ENCODE measurements around the gene SLC24A4.
"Not testable (repeated sequence)": the region's sequence is repeated elsewhere in the genome, so short reads cannot be mapped to it uniquely, and the experiment has no call there.

The SLC24A4 gene

GRCh38 chr14:92369097-92369496, 46.1 kb downstream of the SLC24A4 start:
- DNase-seq (ENCODE audit: low read depth in 2 of 2) = no peak

GRCh38 chr14:92372230-92372629, 49.3 kb downstream of the SLC24A4 start:
- DNase-seq (ENCODE audit: low read depth in 2 of 2) = no peak

GRCh38 chr14:92373336-92373735, 50.4 kb downstream of the SLC24A4 start:
- no peak for DNase-seq (ENCODE audit: low read depth in 2 of 2)

- no peak for DNase-seq (ENCODE audit: low read depth in 2 of 2)
These were observed 57.2 kb downstream of the SLC24A4 start for GRCh38 chr14:92380131-92380530.

GRCh38 chr14:92380582-92380981, 57.6 kb downstream of the SLC24A4 start:
- no peak for DNase-seq (ENCODE audit: low read depth in 2 of 2)

GRCh38 chr14:92382677-92383076, 59.7 kb downstream of the SLC24A4 start:
- no peak for DNase-seq (ENCODE audit: low read depth in 2 of 2)

- DNase-seq (ENCODE audit: low read depth in 2 of 2) = no peak
These were observed 60.8 kb downstream of the SLC24A4 start for GRCh38 chr14:92383805-92384204.

- DNase-seq (ENCODE audit: low read depth in 2 of 2) = no peak
These were observed 61.6 kb downstream of the SLC24A4 start for GRCh38 chr14:92384461-92385133.

GRCh38 chr14:92385561-92385960, 62.6 kb downstream of the SLC24A4 start:
- DNase-seq (ENCODE audit: low read depth in 2 of 2) = no peak

GRCh38 chr14:92386165-92386564, 63.2 kb downstream of the SLC24A4 start:
- DNase-seq (ENCODE audit: low read depth in 2 of 2) = no peak

- no peak for DNase-seq (ENCODE audit: low read depth in 2 of 2)
These were observed 63.7 kb downstream of the SLC24A4 start for GRCh38 chr14:92386637-92387036.

- DNase-seq (ENCODE audit: low read depth in 2 of 2) = no peak
These were observed 64.6 kb downstream of the SLC24A4 start for GRCh38 chr14:92387578-92387977.

- no peak for DNase-seq (ENCODE audit: low read depth in 2 of 2)
These were observed 66.7 kb downstream of the SLC24A4 start for GRCh38 chr14:92389598-92390158.

- DNase-seq (ENCODE audit: low read depth in 2 of 2) = no peak
These were observed 68.8 kb downstream of the SLC24A4 start for GRCh38 chr14:92391726-92392125.

- no peak for DNase-seq (ENCODE audit: low read depth in 2 of 2)
These were observed 69.7 kb downstream of the SLC24A4 start for GRCh38 chr14:92392711-92393110.

GRCh38 chr14:92397150-92397952, 74.4 kb downstream of the SLC24A4 start:
- no peak for DNase-seq (ENCODE audit: low read depth in 2 of 2)

GRCh38 chr14:92397953-92398564, 75.1 kb downstream of the SLC24A4 start:
- no peak for DNase-seq (ENCODE audit: low read depth in 2 of 2)

GRCh38 chr14:92398888-92399636, 76.1 kb downstream of the SLC24A4 start:
- no peak for DNase-seq (ENCODE audit: low read depth in 2 of 2)

GRCh38 chr14:92400579-92401444, 77.8 kb downstream of the SLC24A4 start:
- DNase-seq (ENCODE audit: low read depth in 2 of 2) = no peak

GRCh38 chr14:92401561-92401960, 78.6 kb downstream of the SLC24A4 start:
- DNase-seq (ENCODE audit: low read depth in 2 of 2) = no peak

- not testable (repeated sequence) for DNase-seq (ENCODE audit: low read depth in 2 of 2)
These were observed 79.5 kb downstream of the SLC24A4 start for GRCh38 chr14:92402500-92402899.

All from activated CD4-positive, alpha-beta T cell treated with anti-CD3 and anti-CD28 coated beads for 24 hours (primary cell).